Activated CD8-positive, alpha-beta memory T cell treated with anti-CD3 and anti-CD28 coated beads, Interleukin-2, amount 50 U/mL, for 24 hours (primary cell): Measurements from ENCODE around the gene AIMP1.
"Not testable (repeated sequence)": the region's sequence is repeated elsewhere in the genome, so short reads cannot be mapped to it uniquely, and the experiment has no call there.

Experiments
- DNase-seq: peaks from one replicate; pipeline ENCODE4 v3.0.0-alpha.2; 2020; ENCODE audit errors: extremely low read depth

The AIMP1 gene

DNA sequence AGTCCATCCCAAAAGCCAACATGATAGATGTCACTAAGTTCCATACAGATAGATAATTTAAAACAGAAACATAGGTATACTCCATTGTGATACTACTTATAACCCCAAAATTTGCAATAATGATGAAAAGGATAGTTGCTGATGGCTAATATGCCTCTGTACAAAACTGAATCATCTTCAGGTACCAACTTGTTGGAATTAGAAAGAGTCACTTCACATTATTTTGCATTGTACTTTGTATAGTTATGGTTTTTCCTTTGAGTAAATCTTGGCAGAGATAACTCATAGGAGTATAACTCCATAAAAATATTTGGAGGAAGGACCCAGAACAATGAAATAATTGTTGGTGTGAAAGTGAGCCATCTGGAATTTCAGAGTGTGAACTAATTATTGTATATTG is 34.7 kb downstream of the AIMP1 start:
- no peak for DNase-seq

DNA sequence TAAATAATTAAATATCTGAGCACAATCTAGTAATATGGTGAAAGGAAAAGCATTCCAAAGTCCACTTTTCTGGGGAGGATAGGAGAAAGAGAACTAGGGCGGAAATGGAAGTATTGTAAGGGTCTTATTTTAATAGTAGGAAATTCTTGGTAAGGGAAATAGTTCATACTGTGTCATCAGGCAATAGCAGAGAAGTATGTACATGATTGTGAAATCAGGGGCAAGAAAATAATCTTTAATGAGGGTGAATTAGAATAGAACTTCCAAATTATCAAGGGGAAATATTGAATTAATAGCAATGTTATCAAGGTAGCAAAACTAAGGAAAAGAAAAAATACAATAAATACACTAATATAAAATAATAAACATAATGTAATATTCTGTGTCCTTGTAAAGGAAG is 37.4 kb downstream of the AIMP1 start:
- no peak for DNase-seq

DNA sequence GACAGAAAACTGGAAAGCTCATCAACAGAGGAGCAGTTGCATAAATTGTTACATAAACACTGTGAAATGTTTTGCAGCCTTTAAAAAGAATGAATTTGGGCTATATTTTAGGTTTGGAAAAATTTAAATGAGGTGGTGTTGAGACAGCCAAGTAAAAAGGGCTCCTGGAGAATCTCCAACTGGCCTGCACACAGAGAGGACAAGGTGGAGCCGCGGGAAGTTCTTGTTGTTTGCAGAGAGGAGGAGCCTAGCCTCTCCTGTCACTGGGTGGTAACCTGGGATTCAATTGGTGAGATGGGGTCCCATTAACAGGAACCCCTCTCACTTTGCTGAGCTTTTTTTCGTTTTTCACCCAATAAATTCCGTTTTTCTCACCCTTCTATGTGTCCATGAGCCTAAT is 38.8 kb downstream of the AIMP1 start:
- no peak for DNase-seq

DNA sequence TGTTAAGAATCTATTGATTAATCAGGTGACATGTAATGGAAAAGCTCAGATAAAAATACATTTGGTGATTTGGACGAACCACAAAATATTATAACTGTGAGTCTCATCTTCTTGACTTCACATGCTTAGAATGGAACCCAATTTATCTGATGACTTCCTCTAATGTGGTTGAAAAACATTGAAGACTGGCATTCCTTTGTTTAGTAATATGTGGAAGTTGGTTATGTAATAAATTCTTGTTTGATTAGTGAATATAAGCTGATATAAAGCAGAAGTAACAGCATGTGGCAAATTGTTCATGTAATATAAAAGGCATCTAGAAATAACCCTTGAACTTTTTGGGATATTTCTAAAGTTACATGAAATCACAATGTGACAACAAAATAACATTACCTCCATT is 42.5 kb downstream of the AIMP1 start:
- DNase-seq, result no peak

DNA sequence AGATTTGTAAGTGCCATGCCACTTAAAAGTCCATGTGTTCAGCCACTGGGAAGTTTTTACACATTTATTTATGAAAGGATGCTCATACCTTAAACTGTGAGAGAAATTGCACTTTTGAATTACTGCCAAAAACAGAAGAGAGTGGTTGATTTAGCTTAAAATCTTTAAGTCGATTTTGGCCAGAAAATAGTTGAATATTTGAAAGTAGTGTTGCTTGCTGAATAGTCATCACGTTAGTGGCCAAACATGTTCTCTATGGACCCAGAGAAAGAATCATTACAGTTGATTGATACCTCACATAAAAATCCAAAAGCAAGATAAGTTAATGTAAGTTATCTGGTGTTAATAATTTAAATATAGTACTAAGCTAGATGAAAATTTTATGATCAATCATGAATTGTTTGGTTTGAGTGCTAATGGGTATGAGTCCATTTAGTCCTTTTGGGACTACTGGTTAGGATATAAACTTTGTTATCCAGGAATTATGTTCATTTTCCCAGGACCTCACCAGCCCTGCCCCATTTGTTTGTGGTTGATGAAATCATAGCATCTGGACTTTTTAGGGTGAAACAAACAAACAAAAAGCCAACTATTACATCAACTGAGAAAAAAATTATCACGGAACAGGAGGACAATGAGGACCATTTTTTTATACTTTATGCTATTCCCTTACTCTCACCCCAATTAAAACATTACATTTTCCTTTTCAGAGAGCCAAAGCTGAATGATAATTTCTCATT is 45.9 kb downstream of the AIMP1 start:
- DNase-seq, result no peak

DNA sequence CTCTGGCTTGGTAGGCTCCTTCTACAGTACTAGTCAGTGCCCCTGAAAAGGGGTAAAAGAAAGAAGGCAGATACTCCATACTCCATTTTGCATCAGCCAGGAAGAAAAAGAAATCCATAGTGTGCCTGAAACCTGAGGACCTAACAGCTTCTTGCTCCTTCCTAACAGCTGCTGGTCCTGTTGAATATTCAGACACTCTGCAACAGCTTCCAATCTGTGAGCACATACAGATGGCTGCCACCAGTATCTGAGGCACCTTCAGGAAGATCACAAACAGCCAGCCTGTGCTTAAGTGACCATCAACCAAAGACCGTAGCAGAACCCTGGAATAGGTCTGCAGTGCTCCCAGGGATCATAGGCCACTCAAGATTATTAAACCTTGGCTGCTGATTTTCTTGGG is 47.9 kb downstream of the AIMP1 start:
- DNase-seq, result no peak

DNA sequence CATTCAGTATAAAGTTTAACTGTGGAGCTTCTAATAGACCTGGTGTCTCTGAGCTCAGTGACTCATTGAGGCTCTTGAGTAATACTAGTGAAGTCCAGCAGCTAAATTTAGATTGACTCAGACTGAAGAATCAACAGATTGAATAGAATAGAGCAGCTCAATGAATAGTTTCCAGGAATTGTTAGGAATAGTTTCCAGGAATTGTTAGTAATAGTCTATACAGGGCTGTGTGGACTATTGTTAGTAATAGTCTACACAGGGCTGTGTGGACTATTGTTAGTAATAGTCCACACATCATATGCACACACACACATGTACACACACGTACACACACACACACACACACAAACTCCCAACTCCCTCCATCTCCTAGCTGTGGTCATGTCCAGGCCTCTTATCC is 49.3 kb downstream of the AIMP1 start:
- no peak for DNase-seq

DNA sequence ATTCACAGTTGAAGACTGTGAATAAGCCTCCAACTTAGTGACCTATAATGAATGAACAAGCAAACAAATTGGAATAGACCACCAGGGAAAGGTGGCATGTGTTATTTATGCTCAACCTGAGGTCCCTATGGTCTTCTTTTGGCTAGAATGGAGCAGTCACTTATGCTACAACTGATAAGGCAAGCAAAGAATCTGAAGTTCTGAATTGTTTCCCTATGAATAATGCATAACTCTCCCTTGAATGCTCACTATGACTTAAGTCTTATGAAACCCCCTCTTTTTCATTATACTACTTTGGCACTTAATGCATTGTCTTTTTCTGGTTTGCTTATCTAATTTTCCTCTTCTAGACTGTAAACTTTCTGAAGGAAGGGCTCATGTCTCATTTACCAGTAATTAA is 49.7 kb downstream of the AIMP1 start:
- no peak for DNase-seq

DNA sequence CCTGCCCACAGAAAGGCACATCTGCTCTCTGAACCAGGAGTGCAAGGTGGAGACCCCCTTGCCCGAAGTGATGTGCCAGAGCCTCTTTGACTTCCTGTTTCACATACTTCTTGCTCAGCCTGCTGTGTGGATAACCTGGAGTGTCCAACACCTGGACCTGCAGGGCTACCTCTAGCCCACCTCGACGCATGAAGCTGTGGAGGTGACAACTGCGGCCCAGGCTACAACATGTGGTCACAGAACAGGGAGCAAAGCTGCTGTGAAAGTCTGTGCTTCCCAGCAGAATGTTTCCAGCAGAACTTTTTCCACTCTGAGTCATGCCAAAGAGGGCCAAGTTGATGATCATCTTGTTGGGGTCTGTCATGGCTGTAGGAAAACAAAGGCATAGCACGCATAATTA is 50.7 kb downstream of the AIMP1 start:
- DNase-seq, result no peak

DNA sequence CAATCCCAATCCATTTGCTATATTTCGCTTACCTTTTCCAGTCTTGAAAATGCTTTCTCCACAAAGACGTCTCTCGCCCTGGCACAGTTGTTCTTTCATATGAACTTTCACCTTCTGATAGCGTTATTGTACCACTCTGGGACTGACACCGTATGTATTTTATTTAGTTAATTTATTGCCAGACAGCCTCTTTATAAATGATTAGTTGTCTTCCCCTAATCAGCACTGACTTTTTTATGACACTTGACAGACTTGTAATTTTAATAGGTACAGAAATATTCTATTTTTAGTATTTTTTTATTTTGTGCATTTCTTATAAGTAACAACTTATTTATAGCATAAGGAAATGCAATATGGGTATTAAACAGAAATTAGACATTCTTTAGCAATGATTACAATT is 52.3 kb downstream of the AIMP1 start, which contains the start of gene GIMD1:
TSS of gene GIMD1 (minus strand) at position 101 of the 400 bp plus-strand sequence. CDS start 1,343 bp downstream, outside the sequence.
- no peak for DNase-seq

DNA sequence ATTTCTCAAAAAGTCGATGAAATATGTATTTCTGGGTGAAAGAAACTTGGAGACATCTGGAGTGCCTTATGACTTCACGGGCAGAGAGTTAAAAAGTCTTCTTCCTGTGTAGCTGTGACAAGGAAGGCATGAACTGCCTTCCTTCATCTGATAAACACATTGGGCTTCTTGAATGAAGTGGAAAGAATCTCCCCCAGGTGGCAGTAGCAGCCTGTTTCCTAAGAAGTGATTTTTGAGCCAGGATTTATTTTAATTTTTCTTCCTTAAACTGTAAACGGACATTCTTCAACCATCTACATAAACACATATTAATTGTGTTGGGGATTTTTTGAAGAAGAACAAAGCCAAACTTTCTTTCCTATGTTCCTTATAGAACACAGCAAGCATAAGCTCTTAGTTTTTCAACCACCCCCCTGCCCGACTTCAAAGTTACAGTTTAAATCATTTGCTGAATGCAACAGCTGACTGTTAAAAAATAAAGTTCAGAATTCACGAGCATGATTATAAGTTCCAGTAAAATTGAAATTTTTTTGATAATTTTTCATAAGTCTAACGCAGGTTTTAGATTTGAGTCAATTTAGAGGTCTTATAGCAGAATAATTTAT is 53.2 kb downstream of the AIMP1 start:
- no peak for DNase-seq

DNA sequence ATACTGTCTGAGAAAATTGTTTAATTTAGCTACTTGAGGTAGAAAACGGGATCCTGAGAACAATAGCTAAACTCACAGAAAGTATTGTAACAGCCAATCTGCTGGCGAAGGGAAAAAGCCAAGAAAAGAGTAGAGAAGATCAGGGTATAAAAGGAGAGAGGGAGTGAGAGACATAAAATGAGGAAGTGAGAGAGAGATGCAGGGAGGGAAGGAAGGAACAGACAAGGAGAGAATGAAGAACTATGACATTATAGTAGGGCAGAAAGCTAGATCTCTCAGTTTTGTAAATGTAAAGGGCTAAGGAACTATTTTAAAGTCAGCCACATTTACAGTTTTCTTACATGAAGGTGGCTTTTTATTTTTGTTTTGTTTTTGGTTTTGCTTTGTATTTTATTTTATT is 53.9 kb downstream of the AIMP1 start:
- DNase-seq, result no peak

DNA sequence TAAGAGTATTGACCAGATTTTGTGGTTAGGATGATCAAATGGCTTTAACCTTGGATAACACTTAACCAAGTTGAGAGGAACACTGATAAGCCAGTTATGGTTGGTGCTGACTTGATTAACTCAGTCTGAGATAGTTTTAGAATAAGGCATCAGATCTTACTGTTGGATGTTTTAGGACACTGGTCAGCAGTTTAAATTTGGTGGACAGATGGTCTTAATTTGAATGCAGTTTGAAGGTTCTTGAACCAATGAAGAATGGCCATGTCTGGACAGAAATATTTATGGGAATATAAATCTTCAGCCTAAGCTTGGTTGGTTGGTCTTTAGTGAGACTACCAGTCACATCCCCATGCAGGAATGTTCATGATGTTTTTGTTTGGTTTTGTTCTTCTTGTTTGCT is 54.8 kb downstream of the AIMP1 start:
- DNase-seq, result no peak

DNA sequence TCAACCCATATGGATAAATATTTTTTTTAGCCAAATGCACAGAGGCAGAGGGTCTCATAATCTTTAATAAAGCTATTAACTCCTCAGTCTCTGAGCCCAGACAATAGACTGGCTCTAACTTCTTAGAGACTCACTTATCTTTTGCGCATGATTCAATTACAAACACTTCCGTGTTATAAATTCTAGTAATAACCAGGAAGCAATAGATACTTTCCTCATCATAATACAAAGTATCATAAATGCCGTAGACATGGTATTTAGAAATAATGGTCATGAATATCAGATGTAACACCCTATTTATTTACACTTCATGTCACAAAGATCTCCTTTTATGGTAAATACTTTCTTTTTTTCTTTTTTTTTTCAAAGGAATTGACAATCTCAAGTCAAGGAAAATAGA is 56.7 kb downstream of the AIMP1 start:
- DNase-seq, result no peak

DNA sequence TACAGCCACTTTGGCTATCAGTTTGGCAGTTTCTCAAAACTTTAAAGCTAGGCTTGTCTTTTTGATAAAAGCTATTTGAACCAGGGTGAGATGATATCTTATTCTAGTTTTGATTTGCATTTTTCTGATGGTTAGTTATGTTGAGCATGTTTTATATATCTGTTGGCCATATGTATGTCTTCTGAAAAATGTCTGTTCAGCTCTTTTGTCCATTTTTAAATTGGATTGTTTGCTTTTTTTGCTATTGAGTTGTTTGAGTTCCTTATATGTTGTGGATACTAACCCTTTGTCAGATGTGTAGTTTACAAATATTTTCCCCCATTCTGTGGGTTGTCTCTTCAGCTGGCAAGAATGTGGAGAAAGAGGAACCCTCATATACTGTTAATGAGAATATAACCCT is 63.8 kb downstream of the AIMP1 start:
- no peak for DNase-seq

DNA sequence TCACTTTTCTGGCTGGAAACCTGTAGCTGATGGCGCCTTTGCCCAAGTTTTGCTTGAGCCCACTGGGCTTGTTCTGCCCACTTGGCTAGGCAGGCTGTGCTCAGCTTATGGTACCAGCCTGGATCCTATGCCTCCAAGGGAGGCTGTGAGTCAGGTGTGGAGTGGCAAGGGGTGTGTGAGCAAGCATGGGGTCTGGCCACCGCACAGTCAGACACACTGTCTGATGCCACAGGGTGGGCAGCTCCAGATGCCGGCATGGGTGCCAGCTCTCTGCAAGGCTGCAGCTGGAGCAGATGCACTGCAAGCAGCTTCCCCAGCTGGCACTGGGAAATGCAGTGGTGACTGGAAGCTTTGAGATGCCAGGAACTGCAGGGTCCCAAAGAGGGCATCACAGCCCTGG is 68.5 kb downstream of the AIMP1 start:
- no peak for DNase-seq

DNA sequence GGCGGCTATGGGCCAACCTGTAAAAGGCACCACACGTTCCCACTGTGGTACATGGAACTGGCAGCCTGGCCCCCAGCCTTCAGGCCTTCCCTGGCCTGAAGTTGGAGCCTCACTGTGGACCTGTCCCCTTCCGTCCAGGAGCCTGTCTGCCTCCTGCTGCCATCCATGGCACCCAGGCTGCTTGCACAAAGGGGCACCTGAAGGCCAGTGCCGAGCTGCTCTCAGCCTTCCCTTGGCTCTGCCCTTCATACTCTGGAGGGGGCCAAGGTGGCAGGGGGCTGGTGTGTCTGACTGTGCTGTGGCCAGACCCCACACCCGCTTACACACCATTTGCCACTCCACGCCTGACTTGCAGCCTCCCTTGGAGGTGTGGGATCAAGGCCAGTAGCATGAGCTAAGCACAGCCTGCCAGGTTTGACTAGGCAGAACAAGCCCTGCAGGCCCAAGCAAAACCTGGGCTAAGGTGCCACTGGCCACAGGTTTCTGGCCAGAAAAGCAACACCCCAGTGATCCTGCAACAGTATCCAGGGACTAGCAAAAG is 69.6 kb downstream of the AIMP1 start:
- no peak for DNase-seq

DNA sequence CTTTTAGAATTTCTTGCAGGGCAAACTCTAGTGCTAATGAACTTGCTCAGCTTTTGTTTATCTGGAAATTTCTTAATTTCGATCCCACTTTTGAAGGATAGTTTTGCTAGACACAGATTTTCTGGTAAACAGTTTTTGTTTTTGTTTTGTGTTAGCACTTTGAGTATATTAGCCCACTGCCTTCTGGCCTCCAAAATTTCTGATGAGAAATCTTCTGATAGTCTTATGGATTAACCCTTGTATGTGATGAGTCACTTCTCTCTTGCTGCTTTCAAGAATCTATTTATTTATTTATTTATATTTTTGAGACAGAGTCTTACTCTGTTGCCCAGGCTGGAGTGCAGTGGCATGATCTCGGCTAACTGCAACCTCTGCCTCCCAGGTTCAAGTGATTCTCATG is 79.2 kb downstream of the AIMP1 start:
- DNase-seq, result no peak

DNA sequence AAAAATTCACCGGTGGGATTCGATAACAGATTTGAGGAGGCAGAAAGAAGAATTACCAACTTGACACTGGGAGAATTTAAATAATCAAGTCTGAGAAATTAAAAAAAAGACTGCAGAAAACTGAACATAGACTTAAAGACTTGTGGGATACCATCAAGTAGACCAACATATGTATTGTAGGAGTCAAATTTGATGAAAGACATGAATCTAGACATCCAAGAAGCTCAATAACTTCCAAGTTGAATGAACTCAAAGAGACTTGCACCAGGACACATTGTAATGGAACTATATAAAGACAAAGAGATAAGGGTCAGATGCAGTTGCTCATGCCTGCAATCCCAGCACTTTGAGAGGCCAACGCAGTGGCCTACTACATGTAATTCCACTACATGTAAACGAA is 82.5 kb downstream of the AIMP1 start:
- DNase-seq, result not testable (repeated sequence)
